Measurements from ENCODE around the gene CA12. TPM values are rescaled to one million over a fixed set of nuclear protein-coding genes. Genes with fewer than 3 reads are reported as not detected.

The CA12 gene
- total and polyA plus RNA-seq, 4 donors, result 0.07 to 5.1 (median 1.5) TPM

GRCh38 chr15:63283126-63283525, 98.5 kb downstream of the CA12 start:
- Histone ChIP-seq H3K27me3 (ENCODE audit: control insufficient read depth in 4 of 4, insufficient read depth in 4 of 4, low read length in 3 of 4) (no peaks in the 10 kb centered on the region), H3K9ac (ENCODE audit: low read depth in 1 of 2, low read length in 2 of 2) (no peak overlapping the region), H3K27ac (ENCODE audit: low read depth in 1 of 2, low read length in 2 of 2) (no peak overlapping the region), H3K9me3 (ENCODE audit: control insufficient read depth in 4 of 4, low read length in 3 of 4) (no peaks in the 10 kb centered on the region), H3K4me3 (ENCODE audit: low read depth in 1 of 3, low read length in 3 of 3) (no peak overlapping the region), H3K36me3 (ENCODE audit: control insufficient read depth in 4 of 4, insufficient read depth in 3 of 4, low read depth in 1 of 4, low read length in 3 of 4) (no peaks in the 10 kb centered on the region), H3K4me1 (ENCODE audit: control insufficient read depth in 4 of 4, insufficient read depth in 4 of 4, low read length in 3 of 4) (no peaks in the 10 kb centered on the region)
- no peak for DNase-seq (ENCODE audit: low spot score)
- 82% methylated on average over 9 of the region's 9 CpGs for WGBS
- TF ChIP-seq GABPA (IDR thresholded peaks at IDR 0.05 in 1 of 2, conservative IDR thresholded peaks at IDR 0.05 in 1 of 2) (no peak), RXRA (IDR thresholded peaks at IDR 0.05) (no peak), NR2F2 (IDR thresholded peaks at IDR 0.05) (no peak), JUND (IDR thresholded peaks at IDR 0.05) (no peak), ZBTB33 (IDR thresholded peaks at IDR 0.05) (no peak), FOXA1 (IDR thresholded peaks at IDR 0.05) (no peak), HNF4G (IDR thresholded peaks at IDR 0.05) (no peak), FOXA2 (IDR thresholded peaks at IDR 0.05) (no peak), TAF1 (conservative IDR thresholded peaks at IDR 0.05) (no peak), RAD21 (IDR thresholded peaks at IDR 0.05) (no peak), MAX (IDR thresholded peaks at IDR 0.05) (no peak), SP1 (IDR thresholded peaks at IDR 0.05) (no peak), EGR1 (IDR thresholded peaks at IDR 0.05; ENCODE audit: low read depth in 2 of 2) (no peak), HNF4A (conservative IDR thresholded peaks at IDR 0.05) (no peak), YY1 (IDR thresholded peaks at IDR 0.05) (no peak)
- TF ChIP-seq, protein P1, sequence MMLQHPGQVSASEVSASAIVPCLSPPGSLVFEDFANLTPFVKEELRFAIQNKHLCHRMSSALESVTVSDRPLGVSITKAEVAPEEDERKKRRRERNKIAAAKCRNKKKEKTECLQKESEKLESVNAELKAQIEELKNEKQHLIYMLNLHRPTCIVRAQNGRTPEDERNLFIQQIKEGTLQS (IDR thresholded peaks at IDR 0.05), result no peak
- TF ChIP-seq, protein P2, sequence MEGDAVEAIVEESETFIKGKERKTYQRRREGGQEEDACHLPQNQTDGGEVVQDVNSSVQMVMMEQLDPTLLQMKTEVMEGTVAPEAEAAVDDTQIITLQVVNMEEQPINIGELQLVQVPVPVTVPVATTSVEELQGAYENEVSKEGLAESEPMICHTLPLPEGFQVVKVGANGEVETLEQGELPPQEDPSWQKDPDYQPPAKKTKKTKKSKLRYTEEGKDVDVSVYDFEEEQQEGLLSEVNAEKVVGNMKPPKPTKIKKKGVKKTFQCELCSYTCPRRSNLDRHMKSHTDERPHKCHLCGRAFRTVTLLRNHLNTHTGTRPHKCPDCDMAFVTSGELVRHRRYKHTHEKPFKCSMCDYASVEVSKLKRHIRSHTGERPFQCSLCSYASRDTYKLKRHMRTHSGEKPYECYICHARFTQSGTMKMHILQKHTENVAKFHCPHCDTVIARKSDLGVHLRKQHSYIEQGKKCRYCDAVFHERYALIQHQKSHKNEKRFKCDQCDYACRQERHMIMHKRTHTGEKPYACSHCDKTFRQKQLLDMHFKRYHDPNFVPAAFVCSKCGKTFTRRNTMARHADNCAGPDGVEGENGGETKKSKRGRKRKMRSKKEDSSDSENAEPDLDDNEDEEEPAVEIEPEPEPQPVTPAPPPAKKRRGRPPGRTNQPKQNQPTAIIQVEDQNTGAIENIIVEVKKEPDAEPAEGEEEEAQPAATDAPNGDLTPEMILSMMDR (IDR thresholded peaks at IDR 0.05; ENCODE audit: low read depth, low read length, missing input control), result no peak
- TF ChIP-seq, protein P3, sequence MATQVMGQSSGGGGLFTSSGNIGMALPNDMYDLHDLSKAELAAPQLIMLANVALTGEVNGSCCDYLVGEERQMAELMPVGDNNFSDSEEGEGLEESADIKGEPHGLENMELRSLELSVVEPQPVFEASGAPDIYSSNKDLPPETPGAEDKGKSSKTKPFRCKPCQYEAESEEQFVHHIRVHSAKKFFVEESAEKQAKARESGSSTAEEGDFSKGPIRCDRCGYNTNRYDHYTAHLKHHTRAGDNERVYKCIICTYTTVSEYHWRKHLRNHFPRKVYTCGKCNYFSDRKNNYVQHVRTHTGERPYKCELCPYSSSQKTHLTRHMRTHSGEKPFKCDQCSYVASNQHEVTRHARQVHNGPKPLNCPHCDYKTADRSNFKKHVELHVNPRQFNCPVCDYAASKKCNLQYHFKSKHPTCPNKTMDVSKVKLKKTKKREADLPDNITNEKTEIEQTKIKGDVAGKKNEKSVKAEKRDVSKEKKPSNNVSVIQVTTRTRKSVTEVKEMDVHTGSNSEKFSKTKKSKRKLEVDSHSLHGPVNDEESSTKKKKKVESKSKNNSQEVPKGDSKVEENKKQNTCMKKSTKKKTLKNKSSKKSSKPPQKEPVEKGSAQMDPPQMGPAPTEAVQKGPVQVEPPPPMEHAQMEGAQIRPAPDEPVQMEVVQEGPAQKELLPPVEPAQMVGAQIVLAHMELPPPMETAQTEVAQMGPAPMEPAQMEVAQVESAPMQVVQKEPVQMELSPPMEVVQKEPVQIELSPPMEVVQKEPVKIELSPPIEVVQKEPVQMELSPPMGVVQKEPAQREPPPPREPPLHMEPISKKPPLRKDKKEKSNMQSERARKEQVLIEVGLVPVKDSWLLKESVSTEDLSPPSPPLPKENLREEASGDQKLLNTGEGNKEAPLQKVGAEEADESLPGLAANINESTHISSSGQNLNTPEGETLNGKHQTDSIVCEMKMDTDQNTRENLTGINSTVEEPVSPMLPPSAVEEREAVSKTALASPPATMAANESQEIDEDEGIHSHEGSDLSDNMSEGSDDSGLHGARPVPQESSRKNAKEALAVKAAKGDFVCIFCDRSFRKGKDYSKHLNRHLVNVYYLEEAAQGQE (IDR thresholded peaks at IDR 0.05), result no peak
